HepG2 (cell line): Measurements from ENCODE around the gene BAIAP3. TPM values are rescaled to one million over a fixed set of nuclear protein-coding genes. Genes with fewer than 3 reads are reported as not detected.

ENCODE experiments used
- ATAC-seq: fragments of 200-7000 bp; cut with Tn5 transposase; 3 replicates; pipeline ENCODE4 v1.9.1; 2020; ENCODE audit warnings: mild to moderate bottlenecking, moderate library complexity
- BruUV-seq: library from RNA; stranded (reverse); fragments of 400-500 nt; replicated peaks from 2 replicates; lab custom pipeline; 2021; lab: Mats Ljungman, UMichigan
- CTCF ChIA-PET: fragments of 300-600 bp; formaldehyde crosslinking; extraction: SDS; loops from one replicate; lab custom pipeline; 2021; ENCODE audit warnings: low total read pairs, inconsistent platforms, low intra/inter-chr PET ratio; lab: Yijun Ruan, JAX
- POLR2A ChIA-PET: fragments of 350-600 bp; sonication (Branson Sonifier 250); formaldehyde crosslinking; loops from one replicate; lab custom pipeline; 2020; ENCODE audit warnings: antibody characterized with exemption, inconsistent platforms; lab: Yijun Ruan, JAX
- DNase-seq: peaks from one replicate; pipeline ENCODE4 v3.0.0-alpha.2; 2015; ENCODE audit warnings: low spot score
- FAIRE-seq: peaks from 3 replicates; lab custom pipeline; 2011; peaks lifted over from hg19 to GRCh38; lab: Jason Lieb, UNC
- H2AFZ ChIP-seq: one replicate; pipeline ENCODE4 v1.6.1; 2011; ENCODE audit warnings: low read length, inconsistent platforms
- H3K27ac ChIP-seq: fragments of 300-600 bp; 3 replicates; pipeline ENCODE4 v1.8.0; 2011; ENCODE audit warnings: mixed run types, mild to moderate bottlenecking, mixed read lengths, low read length, inconsistent platforms; ENCODE audit not compliant: insufficient read depth; ENCODE audit errors: extremely low read length
- H3K27me3 ChIP-seq, 2 experiments: fragments of 200-600 bp in 1 of 2; 2 replicates in 1 of 2; 3 replicates in 1 of 2; pipeline versions ENCODE4 v1.6.0 to v1.8.0; 2011; ENCODE audit warnings: low read length in 2 of 2, mild to moderate bottlenecking in 2 of 2, moderate library complexity in 2 of 2, inconsistent platforms in 1 of 2; ENCODE audit not compliant: insufficient read depth in 2 of 2, control insufficient read depth in 1 of 2
- H3K36me3 ChIP-seq, 2 experiments: fragments of 200-600 bp in 1 of 2; replicated peaks in 1 of 2; 2 replicates in 1 of 2; 3 replicates in 1 of 2; pipeline versions ENCODE4 v1.5.1 to v1.8.0; 2011; ENCODE audit warnings: low read length in 2 of 2, inconsistent platforms in 1 of 2; ENCODE audit not compliant: insufficient read depth in 2 of 2, control insufficient read depth in 1 of 2
- H3K4me1 ChIP-seq: 2 replicates; pipeline ENCODE4 v1.5.1; 2012; ENCODE audit warnings: low read length, inconsistent platforms; ENCODE audit not compliant: insufficient read depth
- H3K4me2 ChIP-seq: 2 replicates; pipeline ENCODE4 v1.6.0; 2011; ENCODE audit warnings: low read depth, low read length, inconsistent platforms
- H3K4me3 ChIP-seq, 3 experiments: fragments of 200-600 bp in 1 of 3; sonication (generic), shearing (Covaris generic) in 1 of 3; replicated peaks in 1 of 3; 2 replicates each; pipeline ENCODE4 v1.5.1; 2011 to 2016; ENCODE audit warnings: low read length in 3 of 3, inconsistent platforms in 2 of 3, low read depth in 2 of 3, mild to moderate bottlenecking in 2 of 3, control low read depth in 1 of 3, mixed read lengths in 1 of 3; ENCODE audit not compliant: insufficient read depth in 1 of 3
- H3K79me2 ChIP-seq: one replicate; pipeline ENCODE4 v1.6.1; 2011; ENCODE audit warnings: low read length, inconsistent platforms; ENCODE audit not compliant: insufficient read depth
- H3K9ac ChIP-seq: 2 replicates; pipeline ENCODE4 v1.6.0; 2011; ENCODE audit warnings: mild to moderate bottlenecking, low read depth, low read length, inconsistent platforms; ENCODE audit not compliant: insufficient read depth
- H3K9me3 ChIP-seq: 2 replicates; pipeline ENCODE4 v1.5.1; 2012; ENCODE audit warnings: mild to moderate bottlenecking, low read length
- H4K20me1 ChIP-seq: 2 replicates; pipeline ENCODE4 v1.6.0; 2011; ENCODE audit warnings: inconsistent platforms, mild to moderate bottlenecking, low read length, moderate library complexity; ENCODE audit not compliant: insufficient read depth
- ETV6 ChIP-seq: sonication (generic); formaldehyde crosslinking; conservative IDR thresholded peaks from 2 replicates; pipeline ENCODE4 v1.4.0; 2020; ENCODE audit warnings: missing genetic modification reagents
- HMGXB3 ChIP-seq: sonication (generic); formaldehyde crosslinking; IDR thresholded peaks from 2 replicates; pipeline ENCODE4 v1.4.0; 2020; ENCODE audit warnings: missing genetic modification reagents, borderline replicate concordance
- HNRNPLL ChIP-seq: fragments of 200-400 bp; formaldehyde crosslinking; IDR thresholded peaks from 2 replicates; pipeline ENCODE4 v1.6.1; 2017; ENCODE audit warnings: mild to moderate bottlenecking, low read depth, low read length; ENCODE audit not compliant: poor library complexity, severe bottlenecking
- KLF6 ChIP-seq: IDR thresholded peaks from 2 replicates; pipeline ENCODE4 v1.8.0; 2016; ENCODE audit warnings: missing biosample characterization, missing genetic modification reagents
- MAZ ChIP-seq, 2 experiments: sonication (generic) in 1 of 2; formaldehyde crosslinking in 1 of 2; IDR thresholded peaks; 2 replicates each; pipeline versions ENCODE4 v1.5.0 to v1.6.1; 2012 to 2020; ENCODE audit warnings: low read depth in 2 of 2, mild to moderate bottlenecking in 2 of 2, borderline replicate concordance in 1 of 2, improper control_type of control experiment in 1 of 2, low read length in 1 of 2, missing genetic modification reagents in 1 of 2, moderate library complexity in 1 of 2
- PRPF4 ChIP-seq: fragments of 200-400 bp; formaldehyde crosslinking; IDR thresholded peaks from 2 replicates; pipeline ENCODE4 v1.6.1; 2016; ENCODE audit warnings: low read length, low read depth; ENCODE audit not compliant: poor library complexity, severe bottlenecking
- RXRA ChIP-seq: sonication (generic); formaldehyde crosslinking; IDR thresholded peaks from 2 replicates; pipeline ENCODE4 v1.5.1; 2020; ENCODE audit warnings: missing genetic modification reagents
- SP2 ChIP-seq: sonication (generic); formaldehyde crosslinking; IDR thresholded peaks from 2 replicates; pipeline ENCODE4 v1.5.1; 2020; ENCODE audit warnings: mild to moderate bottlenecking, missing genetic modification reagents
- TRIM24 ChIP-seq: sonication (generic); formaldehyde crosslinking; IDR thresholded peaks from 2 replicates; pipeline ENCODE4 v1.8.0; 2022; ENCODE audit warnings: mild to moderate bottlenecking, missing genetic modification reagents
- ZNF670 ChIP-seq: sonication (generic); formaldehyde crosslinking; IDR thresholded peaks from 2 replicates; pipeline ENCODE4 v1.8.0; 2022; ENCODE audit warnings: mild to moderate bottlenecking, missing genetic modification reagents, borderline replicate concordance
- ZNF800 ChIP-seq: sonication (generic); formaldehyde crosslinking; IDR thresholded peaks from 2 replicates; pipeline ENCODE4 v1.4.0; 2020; ENCODE audit warnings: missing genetic modification reagents
- WGBS: methylation state at CpG from one replicate; pipeline ENCODE4 v1.1.6; 2017; ENCODE audit warnings: low lambda C conversion rate; 5-methylcytosine and 5-hydroxymethylcytosine counted together
- in situ Hi-C: cut with HindIII; loops from 2 replicates; pipeline ENCODE4 v1.10.0; 2017; ENCODE audit warnings: low pct_unique_long_range_greater_than_20kb; ENCODE audit not compliant: extremely low pct_ligation_motif_present
- intact Hi-C: fragments of 100-400 bp; cut with micrococcal nuclease; formaldehyde crosslinking; loops from one replicate; pipeline ENCODE4 v1.10.0; 2022; ENCODE audit not compliant: unreplicated experiment
- polyA plus RNA-seq, 8 experiments: library from polyadenylated mRNA; depleted of rRNA in 3 of 8; stranded (reverse) in 7 of 8; unstranded in 1 of 8; fragments of >200 nt; fragmentation: Illumina TruSeq in 4 of 8; extraction: Trizol in 4 of 8; gene quantifications; 2 replicates each; pipeline versions ENCODE4 v1.2.1 to v1.2.3, GENCODE V29; 2011 to 2016; ENCODE audit warnings: low read depth in 4 of 8, missing spikeins in 1 of 8, mixed read lengths in 1 of 8; ENCODE audit not compliant: insufficient read depth in 1 of 8
- total RNA-seq, 5 experiments: library from RNA; depleted of rRNA; stranded (reverse); fragments of >200 nt; fragmentation: Illumina TruSeq; extraction: Trizol; gene quantifications; 2 replicates each; pipeline ENCODE4 v1.2.3, GENCODE V29; 2016; ENCODE audit warnings: low read depth in 1 of 5

The BAIAP3 gene
- total and polyA plus RNA-seq, 2 of the 13 experiments (the other 11 are each of a cell fraction or from before 2014, with no cell fraction given) = 3.2 to 5.7 TPM

GRCh38 chr16:1389762-1390161, 56.3 kb downstream of the BAIAP3 start:
- H3K9me3 ChIP-seq = no peaks in the 10 kb centered on the region
- in situ Hi-C loops (no loop called here), intact Hi-C loops (no loop called here)
- no peak overlapping the region for H3K4me2 ChIP-seq
- no peak for TF ChIP-seq ZNF800
- no peak for TF ChIP-seq KLF6 (CRISPR knock-in tag)
- no peak for TF ChIP-seq TRIM24 (CRISPR knock-in tag)
- TF ChIP-seq SP2 (CRISPR knock-in tag) = no peak
- TF ChIP-seq ETV6 (CRISPR knock-in tag) = no peak
- DNase-seq = no peak
- H3K4me1 ChIP-seq = no peaks in the 10 kb centered on the region
- no peak overlapping the region for H3K4me3 ChIP-seq
- no peaks in the 10 kb centered on the region for H4K20me1 ChIP-seq
- no peaks in the 10 kb centered on the region for H3K79me2 ChIP-seq
- no peak for ATAC-seq
- H3K27me3 ChIP-seq = no peaks in the 10 kb centered on the region
- POLR2A ChIA-PET = no interaction called here
- H3K9ac ChIP-seq = no peak overlapping the region
- no TSS peak for BruUV-seq
- peaks cover 4 to 6% of the 10 kb centered on the region in 2 experiments; a peak in 3 of 5 replicates for H3K36me3 ChIP-seq
- CTCF ChIA-PET = no interaction called here
- 95% methylated on average over 5 of the region's 7 CpGs for WGBS
- H2AFZ ChIP-seq = no peak overlapping the region
- no peak overlapping the region for H3K27ac ChIP-seq
- FAIRE-seq = no peak

GRCh38 chr16:1390239-1390779, 56.9 kb downstream of the BAIAP3 start:
- FAIRE-seq (no peak), DNase-seq (no peak), ATAC-seq (no peak)
- no TSS peak for BruUV-seq
- Histone ChIP-seq H3K4me3 (no peak overlapping the region), H3K9ac (no peak overlapping the region), H3K27me3 (no peaks in the 10 kb centered on the region), H3K79me2 (no peaks in the 10 kb centered on the region), H3K36me3 (peaks cover 4% of the 10 kb centered on the region in 2 experiments; a peak in 3 of 5 replicates), H3K9me3 (no peaks in the 10 kb centered on the region), H3K4me1 (no peaks in the 10 kb centered on the region), H3K27ac (no peak overlapping the region), H4K20me1 (no peaks in the 10 kb centered on the region), H3K4me2 (no peak overlapping the region), H2AFZ (no peak overlapping the region)
- POLR2A ChIA-PET = interaction anchor here (1.1 kb wide), 1 partner anchor 10 kb away, joined by 3 read pairs; no protein-coding TSS in a partner anchor
- intact Hi-C loops (no loop called here), in situ Hi-C loops (no loop called here)
- WGBS = 90% methylated on average over 28 of the region's 28 CpGs
- CTCF ChIA-PET = no interaction called here
- TF ChIP-seq PRPF4 = no peak
- no peak for TF ChIP-seq HNRNPLL
- TF ChIP-seq MAZ (IDR thresholded peaks at IDR 0.05; ENCODE audit: borderline replicate concordance, low read depth, low read length) = no peak
- no peak for TF ChIP-seq MAZ (CRISPR knock-in tag; IDR thresholded peaks at IDR 0.05; ENCODE audit: low read depth)
- TF ChIP-seq HMGXB3 = no peak
- TF ChIP-seq ZNF670 (CRISPR knock-in tag) = no peak
- no peak for TF ChIP-seq RXRA (CRISPR knock-in tag)
